Esophagus muscularis mucosa (tissue), 4 donors: Measurements from ENCODE around the gene ARHGEF7. TPM values are rescaled to one million over a fixed set of nuclear protein-coding genes. Genes with fewer than 3 reads are reported as not detected.

Experiments
- DNase-seq: peaks from one replicate; pipeline ENCODE4 v3.0.0-alpha.2; 2017; ENCODE audit errors: extremely low spot score
- H3K27ac ChIP-seq, 4 donors: fragments of 200-600 bp; sonication (generic); replicated peaks in 1 of 4; 1 replicate in 3 of 4; 2 replicates in 1 of 4; pipeline ENCODE4 v1.5.1; 2016 to 2019; ENCODE audit warnings: mild to moderate bottlenecking in 1 of 4
- H3K27me3 ChIP-seq, 4 donors: fragments of 200-600 bp; sonication (generic); one replicate each; pipeline versions ENCODE4 v1.5.1 to v1.6.0; 2016 to 2019
- H3K36me3 ChIP-seq, 4 donors: fragments of 200-600 bp; sonication (generic); one replicate each; pipeline ENCODE4 v1.5.1; 2016 to 2019
- H3K4me1 ChIP-seq, 4 donors: fragments of 200-600 bp; sonication (generic); one replicate each; pipeline ENCODE4 v1.5.1; 2016 to 2019
- H3K4me3 ChIP-seq, 4 donors: fragments of 200-600 bp; sonication (generic); 1 replicate in 2 of 4; 2 replicates in 2 of 4; pipeline ENCODE4 v1.5.1; 2016 to 2019; ENCODE audit warnings: mild to moderate bottlenecking in 4 of 4, moderate library complexity in 1 of 4
- H3K9me3 ChIP-seq, 4 donors: fragments of 200-600 bp; sonication (generic); 1 replicate in 3 of 4; 2 replicates in 1 of 4; pipeline ENCODE4 v1.5.1; 2016 to 2019
- CTCF ChIP-seq, 3 experiments: fragments of 200-600 bp in 2 of 3; fragments of 450-650 bp in 1 of 3; sonication (generic) in 2 of 3; IDR thresholded peaks; one replicate each; pipeline ENCODE4 v1.5.1; 2017 to 2019; ENCODE audit warnings: antibody characterized with exemption in 3 of 3, mild to moderate bottlenecking in 2 of 3, moderate library complexity in 1 of 3
- EP300 ChIP-seq: sonication (generic); formaldehyde crosslinking; IDR thresholded peaks from one replicate; pipeline ENCODE4 v1.6.1; 2017; ENCODE audit warnings: antibody characterized with exemption
- POLR2A ChIP-seq: fragments of 450-650 bp; IDR thresholded peaks from one replicate; pipeline ENCODE4 v1.6.1; 2017; ENCODE audit warnings: antibody characterized with exemption, moderate library complexity, mild to moderate bottlenecking, low read depth
- POLR2AphosphoS5 ChIP-seq, 2 donors: sonication (generic); formaldehyde crosslinking; IDR thresholded peaks; one replicate each; pipeline ENCODE4 v1.6.1; 2017; ENCODE audit warnings: antibody characterized with exemption in 2 of 2
- WGBS: methylation state at CpG from one replicate; pipeline ENCODE4 v1.1.5; 2018; 5-methylcytosine and 5-hydroxymethylcytosine counted together
- intact Hi-C: fragments of 100-400 bp; cut with DNase I; formaldehyde crosslinking; loops from one replicate; pipeline ENCODE4 v1.15.1; 2023
- total RNA-seq, 4 donors: library from RNA; depleted of rRNA; stranded (reverse); fragments of >200 nt; gene quantifications; one replicate each; pipeline versions ENCODE4 v1.1.0 to v1.2.1, GENCODE V29; 2016

The ARHGEF7 gene
- total RNA-seq, 4 donors from 2014 or later, result 36.0 to 53.6 (median 45.1) TPM

DNA sequence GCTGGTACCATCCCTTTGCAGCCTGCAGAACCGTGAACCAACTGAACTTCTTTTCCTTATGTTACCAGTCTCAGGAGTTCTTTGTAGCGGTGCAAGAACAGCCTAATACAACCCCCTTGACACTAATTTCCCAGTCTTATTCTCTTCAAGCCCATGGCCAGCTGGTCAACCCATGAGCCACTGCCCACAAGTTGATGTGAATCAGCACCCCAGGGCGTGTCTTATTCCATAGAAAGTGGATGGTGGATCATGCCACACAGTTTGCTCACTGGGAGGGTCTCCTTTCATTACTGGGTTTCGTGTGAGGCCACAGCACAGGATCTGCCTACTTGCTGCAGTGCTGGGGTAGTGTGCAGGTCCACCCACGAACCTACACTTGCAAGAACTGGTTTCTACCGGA is 232.3 kb downstream of the ARHGEF7 start:
- no peak overlapping the region for H3K27ac ChIP-seq
- H3K27me3 ChIP-seq, result no peaks in the 10 kb centered on the region
- peaks cover 0 to 3% (median 0%) of the 10 kb centered on the region in 4 donors for H3K36me3 ChIP-seq
- peaks cover 0 to under 1% (median 0%) of the 10 kb centered on the region in 4 donors for H3K9me3 ChIP-seq
- intact Hi-C loops, result no loop called here
- no peaks in the 10 kb centered on the region for H3K4me1 ChIP-seq
- DNase-seq, result peak; percentile 66
- WGBS, result 90% methylated on average over 6 of the region's 6 CpGs
- no peak overlapping the region for H3K4me3 ChIP-seq
- no peak for TF ChIP-seq CTCF (IDR thresholded peaks at IDR 0.05)
- TF ChIP-seq POLR2A, result no peak
- TF ChIP-seq POLR2AphosphoS5 (IDR thresholded peaks at IDR 0.05), result no peak
- TF ChIP-seq EP300, result no peak

- Histone ChIP-seq H3K9me3 (peaks cover 0 to 3% (median 0%) of the 10 kb centered on the region in 4 donors), H3K4me1 (no peaks in the 10 kb centered on the region), H3K36me3 (no peaks in the 10 kb centered on the region), H3K4me3 (no peak overlapping the region), H3K27ac (no peak overlapping the region), H3K27me3 (no peaks in the 10 kb centered on the region)
- intact Hi-C loops, result no loop called here
- WGBS, result 75% methylated on average over 2 of the region's 2 CpGs
- DNase-seq, result peak; percentile 81
- no peak for TF ChIP-seq POLR2A
- no peak for TF ChIP-seq CTCF (IDR thresholded peaks at IDR 0.05)
- TF ChIP-seq EP300, result no peak
- no peak for TF ChIP-seq POLR2AphosphoS5 (IDR thresholded peaks at IDR 0.05)
Measured at GRCh38 chr13:111353508-111353907, 238.4 kb downstream of the ARHGEF7 start.

GRCh38 chr13:111354789-111355188 is 239.7 kb downstream of the ARHGEF7 start:
- Histone ChIP-seq H3K27me3 (peaks cover 0 to 6% (median 0%) of the 10 kb centered on the region in 4 donors), H3K4me3 (no peak overlapping the region), H3K27ac (no peak overlapping the region), H3K36me3 (no peaks in the 10 kb centered on the region), H3K9me3 (peaks cover 0 to 3% (median 0%) of the 10 kb centered on the region in 4 donors), H3K4me1 (no peaks in the 10 kb centered on the region)
- 44% methylated on average over 7 of the region's 7 CpGs for WGBS
- DNase-seq, result peak; percentile 68
- intact Hi-C loops, result no loop called here
- no peak for TF ChIP-seq POLR2AphosphoS5 (IDR thresholded peaks at IDR 0.05)
- TF ChIP-seq CTCF (IDR thresholded peaks at IDR 0.05), result no peak
- TF ChIP-seq POLR2A, result no peak
- no peak for TF ChIP-seq EP300

Other genes starting within 250 kb of the ARHGEF7 start
- 100 to 1,000 TPM in 3 of 4 donors, 10 to 100 TPM in 1; 89.6 to 120 (median 110) TPM for gene ANKRD10, start 200.2 kb upstream of the ARHGEF7 start, total RNA-seq
- under 1 TPM in 2 of 4 donors, not detected in 2; 0.83 to 0.99 TPM for gene TEX29, start 205.3 kb downstream of the ARHGEF7 start, total RNA-seq